A673 (cell line): ENCODE results near the gene TMEM208. TPM values are rescaled to one million over a fixed set of nuclear protein-coding genes. Genes with fewer than 3 reads are reported as not detected.

Experiments used
- BruUV-seq: library from RNA; stranded (reverse); fragments of 400-500 nt; replicated peaks from 2 replicates; lab custom pipeline; 2021; lab: Mats Ljungman, UMichigan
- CTCF ChIA-PET: fragments of 300-600 bp; sonication (Branson Sonifier 250); formaldehyde crosslinking; loops from one replicate; lab custom pipeline; 2022; ENCODE audit warnings: antibody characterized with exemption; lab: Charles Lee
- POLR2A ChIA-PET: fragments of 300-600 bp; sonication (Branson Sonifier 250); formaldehyde crosslinking; loops from one replicate; lab custom pipeline; 2022; ENCODE audit warnings: antibody characterized with exemption; ENCODE audit not compliant: low non-redundant PET; lab: Charles Lee
- DNase-seq: peaks from one replicate; pipeline ENCODE4 v3.0.0-alpha.2; 2015; ENCODE audit warnings: low spot score
- H3K27ac ChIP-seq: fragments of 200-600 bp; sonication (generic); 2 replicates; pipeline ENCODE4 v1.5.1; 2016; ENCODE audit warnings: mixed run types, low read depth, mild to moderate bottlenecking, mixed read lengths, antibody characterized with exemption, low read length; ENCODE audit not compliant: poor library complexity, severe bottlenecking
- H3K27me3 ChIP-seq: fragments of 200-600 bp; sonication (generic); replicated peaks from 2 replicates; pipeline ENCODE4 v1.6.1; 2017; ENCODE audit warnings: mixed run types, low read depth, mild to moderate bottlenecking, mixed read lengths, antibody characterized with exemption, low read length; ENCODE audit not compliant: insufficient read depth, poor library complexity
- H3K36me3 ChIP-seq: fragments of 200-600 bp; sonication (generic); 2 replicates; pipeline ENCODE4 v1.6.1; 2016; ENCODE audit warnings: mixed run types, mild to moderate bottlenecking, mixed read lengths, antibody characterized with exemption, low read length; ENCODE audit not compliant: insufficient read depth, poor library complexity, severe bottlenecking
- H3K4me1 ChIP-seq: fragments of 200-600 bp; sonication (generic); 2 replicates; pipeline ENCODE4 v1.6.1; 2017; ENCODE audit warnings: mixed run types, mild to moderate bottlenecking, mixed read lengths, antibody characterized with exemption, low read length; ENCODE audit not compliant: insufficient read depth, poor library complexity, severe bottlenecking
- H3K4me3 ChIP-seq: fragments of 200-600 bp; sonication (generic); 2 replicates; pipeline ENCODE4 v1.5.1; 2016; ENCODE audit warnings: low read depth, mixed run types, mild to moderate bottlenecking, mixed read lengths, low read length; ENCODE audit not compliant: poor library complexity, severe bottlenecking
- H3K9me3 ChIP-seq: fragments of 200-600 bp; sonication (generic); 2 replicates; pipeline ENCODE4 v1.6.1; 2016; ENCODE audit warnings: mixed run types, low read depth, mild to moderate bottlenecking, mixed read lengths, antibody characterized with exemption, low read length; ENCODE audit not compliant: poor library complexity, severe bottlenecking
- CTCF ChIP-seq: fragments of 300-800, 200-600 bp; sonication (generic); conservative IDR thresholded peaks from 2 replicates; pipeline ENCODE4 v1.5.1; 2017; ENCODE audit warnings: low read depth, mild to moderate bottlenecking, antibody characterized with exemption, low read length, moderate library complexity, mixed read lengths
- EZH2 ChIP-seq: fragments of 200-600 bp; sonication (generic); IDR thresholded peaks from 2 replicates; pipeline ENCODE4 v1.6.1; 2017; ENCODE audit warnings: borderline replicate concordance, low read depth, mild to moderate bottlenecking, mixed read lengths, antibody characterized with exemption, low read length; ENCODE audit not compliant: poor library complexity, severe bottlenecking
- intact Hi-C: fragments of 100-400 bp; cut with micrococcal nuclease; formaldehyde crosslinking; loops from one replicate; pipeline ENCODE4 v1.10.0; 2022; ENCODE audit not compliant: unreplicated experiment
- total RNA-seq: library from RNA; stranded (reverse); gene quantifications from 2 replicates; pipeline ENCODE4 v1.2.3, GENCODE V29; 2021

TMEM208 gene
- total RNA-seq, 1 experiment from 2014 or later, result 38.2 TPM

GRCh38 chr16:67196881-67197280 is 30.0 kb upstream of the TMEM208 start:
- no peak for DNase-seq
- no peak overlapping the region for H3K4me3 ChIP-seq
- H3K36me3 ChIP-seq, result peaks cover 59% of the 10 kb centered on the region
- no peaks in the 10 kb centered on the region for H3K27me3 ChIP-seq
- H3K4me1 ChIP-seq, result peaks cover 14% of the 10 kb centered on the region
- no peaks in the 10 kb centered on the region for H3K9me3 ChIP-seq
- ChIA-PET CTCF (no interaction called here), POLR2A (interaction anchor here (0.6 kb wide), 1 partner anchor 12 kb away, joined by 3 read pairs; no protein-coding TSS in a partner anchor)
- no TSS peak for BruUV-seq
- no peak overlapping the region for H3K27ac ChIP-seq
- intact Hi-C loops, result no loop called here
- TF ChIP-seq EZH2 (no peak), CTCF (no peak)

- no peaks in the 10 kb centered on the region for H3K27me3 ChIP-seq
- POLR2A ChIA-PET, result interaction anchor here (0.5 kb wide), 1 partner anchor 126 kb away, joined by 3 read pairs; no protein-coding TSS in a partner anchor
- intact Hi-C loops, result no loop called here
- no TSS peak for BruUV-seq
- H3K36me3 ChIP-seq, result peaks cover 67% of the 10 kb centered on the region
- H3K9me3 ChIP-seq, result no peaks in the 10 kb centered on the region
- no peak overlapping the region for H3K27ac ChIP-seq
- no peak for DNase-seq
- CTCF ChIA-PET, result interaction anchor here (0.7 to 0.9 kb wide), 2 partner anchors 67 to 230 kb away, joined by 3 to 4 read pairs; no protein-coding TSS in a partner anchor
- peaks cover 13% of the 10 kb centered on the region for H3K4me1 ChIP-seq
- no peak overlapping the region for H3K4me3 ChIP-seq
- TF ChIP-seq EZH2, result no peak
- TF ChIP-seq CTCF, result no peak
Observed at GRCh38 chr16:67197704-67198103, 29.2 kb upstream of the TMEM208 start.

GRCh38 chr16:67198238-67198734 is 28.6 kb upstream of the TMEM208 start:
- H3K36me3 ChIP-seq, result peaks cover 68% of the 10 kb centered on the region
- no peak for TF ChIP-seq EZH2
- peak; percentile 83 for TF ChIP-seq CTCF
- no peaks in the 10 kb centered on the region for H3K27me3 ChIP-seq
- H3K9me3 ChIP-seq, result no peaks in the 10 kb centered on the region
- no peak overlapping the region for H3K27ac ChIP-seq
- POLR2A ChIA-PET, result interaction anchor here (0.5 kb wide), 1 partner anchor 127 kb away, joined by 3 read pairs; no protein-coding TSS in a partner anchor
- peak; percentile 76 for DNase-seq
- CTCF ChIA-PET, result interaction anchor here (0.6 to 0.9 kb wide), 3 partner anchors 13 to 230 kb away, joined by 3 to 4 read pairs (median 3); no protein-coding TSS in a partner anchor
- BruUV-seq, result no TSS peak
- no peak overlapping the region for H3K4me3 ChIP-seq
- intact Hi-C loops, result no loop called here
- peaks cover 8% of the 10 kb centered on the region for H3K4me1 ChIP-seq
